Osteoblast (primary cell): ENCODE measurements around the gene BLVRB. TPM values are rescaled to one million over a fixed set of nuclear protein-coding genes. Genes with fewer than 3 reads are reported as not detected.
A peak's percentile ranks its signal among the peaks of the same experiment; 100 is the strongest.

Source experiments
- DNase-seq: peaks from one replicate; pipeline ENCODE4 v3.0.0; 2011; ENCODE audit warnings: low spot score, mixed read lengths; ENCODE audit not compliant: insufficient read length; ENCODE audit errors: missing footprints
- H2AFZ ChIP-seq: 2 replicates; pipeline ENCODE4 v1.6.0; 2011; ENCODE audit warnings: mild to moderate bottlenecking, low read length
- H3K27ac ChIP-seq: 2 replicates; pipeline ENCODE4 v1.5.1; 2011; ENCODE audit warnings: mild to moderate bottlenecking, low read depth, low read length, moderate library complexity
- H3K27me3 ChIP-seq: 2 replicates; pipeline ENCODE4 v1.6.0; 2012; ENCODE audit warnings: mild to moderate bottlenecking, control low read depth, inconsistent platforms, low read length, moderate library complexity; ENCODE audit not compliant: insufficient read depth
- H3K36me3 ChIP-seq: 2 replicates; pipeline ENCODE4 v1.5.1; 2011; ENCODE audit warnings: mild to moderate bottlenecking, low read length, control low read depth, moderate library complexity; ENCODE audit not compliant: insufficient read depth
- H3K4me1 ChIP-seq: 2 replicates; pipeline ENCODE4 v1.5.1; 2011; ENCODE audit warnings: mild to moderate bottlenecking, low read length, control low read depth, moderate library complexity; ENCODE audit not compliant: insufficient read depth
- H3K4me2 ChIP-seq: 2 replicates; pipeline ENCODE4 v1.6.0; 2011; ENCODE audit warnings: mild to moderate bottlenecking, low read length; ENCODE audit not compliant: insufficient read depth
- H3K4me3 ChIP-seq: fragments of 200-600 bp; sonication (generic); 3 replicates; pipeline ENCODE4 v1.5.1; 2012; ENCODE audit warnings: mild to moderate bottlenecking, low read length, inconsistent platforms; ENCODE audit not compliant: insufficient read depth
- H3K79me2 ChIP-seq: 2 replicates; pipeline ENCODE4 v1.6.0; 2012; ENCODE audit warnings: mild to moderate bottlenecking, low read length, control low read depth, inconsistent platforms; ENCODE audit not compliant: insufficient read depth
- H3K9me3 ChIP-seq: 2 replicates; pipeline ENCODE4 v1.5.1; 2011; ENCODE audit warnings: low read depth, low read length, control low read depth
- H4K20me1 ChIP-seq: 2 replicates; pipeline ENCODE4 v1.6.0; 2012; ENCODE audit warnings: mild to moderate bottlenecking, low read length, control low read depth; ENCODE audit not compliant: insufficient read depth
- CTCF ChIP-seq: IDR thresholded peaks from 2 replicates; pipeline ENCODE4 v1.5.1; 2011; ENCODE audit warnings: mild to moderate bottlenecking, low read depth, low read length, moderate library complexity; ENCODE audit errors: extremely low read depth
- total RNA-seq: library from RNA; depleted of rRNA; stranded (reverse); fragments of >200 nt; gene quantifications from 2 replicates; pipeline ENCODE4 v1.2.3, GENCODE V29; 2012

BLVRB gene
- total RNA-seq, 1 donor = 82.2 TPM

GRCh38 chr19:40444825-40445312 lies 20.7 kb downstream of the BLVRB start:
- Histone ChIP-seq H4K20me1 (peaks cover 27% of the 10 kb centered on the region), H2AFZ (peak overlapping the region; percentile 99), H3K4me1 (peaks cover 15% of the 10 kb centered on the region), H3K4me2 (peak overlapping the region; percentile 97), H3K27ac (peak overlapping the region; percentile 95), H3K36me3 (peaks cover 25% of the 10 kb centered on the region), H3K4me3 (peak overlapping the region; percentile 100), H3K79me2 (peaks cover 40% of the 10 kb centered on the region), H3K9me3 (no peaks in the 10 kb centered on the region), H3K27me3 (no peaks in the 10 kb centered on the region)
- no peak for TF ChIP-seq CTCF
- no peak for DNase-seq

- H4K20me1 ChIP-seq = peaks cover 32% of the 10 kb centered on the region
- peak within 1 kb of the TSS; percentile 95 for H3K27ac ChIP-seq
- peak within 1 kb of the TSS; percentile 97 for H3K4me2 ChIP-seq
- peak; percentile 99 for DNase-seq
- H2AFZ ChIP-seq = peak within 1 kb of the TSS; percentile 99
- H3K4me3 ChIP-seq = peak within 1 kb of the TSS; percentile 100
- no peaks in the 10 kb centered on the region for H3K9me3 ChIP-seq
- H3K27me3 ChIP-seq = no peaks in the 10 kb centered on the region
- no peak for TF ChIP-seq CTCF
- peaks cover 26% of the 10 kb centered on the region for H3K36me3 ChIP-seq
- H3K79me2 ChIP-seq = peaks cover 44% of the 10 kb centered on the region
- peaks cover 15% of the 10 kb centered on the region for H3K4me1 ChIP-seq
Observed at GRCh38 chr19:40444000-40444824, 21.3 kb downstream of the BLVRB start, which contains the start of gene SERTAD3. SERTAD3 (minus strand) TSS chr19:40444335; CDS start chr19:40442080, 2,255 bp downstream.

- H4K20me1 ChIP-seq = peaks cover 32% of the 10 kb centered on the region
- H3K4me2 ChIP-seq = peak overlapping the region; percentile 97
- peaks cover 26% of the 10 kb centered on the region for H3K36me3 ChIP-seq
- no peak for TF ChIP-seq CTCF
- peaks cover 44% of the 10 kb centered on the region for H3K79me2 ChIP-seq
- DNase-seq = peak; percentile 99
- H2AFZ ChIP-seq = peak overlapping the region; percentile 88
- H3K9me3 ChIP-seq = no peaks in the 10 kb centered on the region
- peak overlapping the region; percentile 95 for H3K27ac ChIP-seq
- peak overlapping the region; percentile 100 for H3K4me3 ChIP-seq
- H3K27me3 ChIP-seq = no peaks in the 10 kb centered on the region
- peaks cover 15% of the 10 kb centered on the region for H3K4me1 ChIP-seq
Observed at GRCh38 chr19:40443131-40443999, 22.2 kb downstream of the BLVRB start.
